AG04449 (cell line): Measurements from ENCODE around the gene CLCN5.

Source experiments
- CTCF ChIA-PET: fragments of 350-600 bp; formaldehyde crosslinking; extraction: SDS; loops from one replicate; lab custom pipeline; 2021; ENCODE audit warnings: antibody characterized with exemption; lab: Yijun Ruan, JAX
- POLR2A ChIA-PET: fragments of 400-600, 350-600 bp; formaldehyde crosslinking; extraction: SDS; loops from one replicate; lab custom pipeline; 2020; ENCODE audit warnings: antibody characterized with exemption, inconsistent platforms; lab: Yijun Ruan, JAX
- DNase-seq: peaks from one replicate; pipeline ENCODE4 v3.0.0-alpha.2; 2010; ENCODE audit warnings: low read depth, low spot score
- H3K4me3 ChIP-seq: 2 replicates; pipeline ENCODE4 v1.5.1; 2011; ENCODE audit warnings: low read depth, mild to moderate bottlenecking, control low read depth, low read length
- CTCF ChIP-seq: IDR thresholded peaks from one replicate; pipeline ENCODE4 v1.5.1; 2011; ENCODE audit warnings: mild to moderate bottlenecking, moderate library complexity, low read length, control low read depth, inconsistent platforms; ENCODE audit not compliant: insufficient read depth; ENCODE audit errors: missing control alignments

CLCN5 gene

GRCh38 chrX:50115973-50116372 is 193.6 kb downstream of the CLCN5 start:
- DNase-seq = no peak
- no peak overlapping the region for H3K4me3 ChIP-seq
- no peak for TF ChIP-seq CTCF
- ChIA-PET CTCF (no interaction called here), POLR2A (no interaction called here)

GRCh38 chrX:50117476-50117875 is 195.1 kb downstream of the CLCN5 start:
- POLR2A ChIA-PET = no interaction called here
- no peak for DNase-seq
- TF ChIP-seq CTCF = no peak
- CTCF ChIA-PET = no interaction called here
- H3K4me3 ChIP-seq = no peak overlapping the region

- POLR2A ChIA-PET = no interaction called here
- DNase-seq = no peak
- TF ChIP-seq CTCF = no peak
- H3K4me3 ChIP-seq = no peak overlapping the region
- CTCF ChIA-PET = no interaction called here
Measured at GRCh38 chrX:50125480-50125879, 203.1 kb downstream of the CLCN5 start.

GRCh38 chrX:50147972-50148371 is 225.6 kb downstream of the CLCN5 start:
- no peak overlapping the region for H3K4me3 ChIP-seq
- no peak for TF ChIP-seq CTCF
- no peak for DNase-seq
- ChIA-PET POLR2A (no interaction called here), CTCF (no interaction called here)
